Muscle of leg (tissue), 11 donors: ENCODE results near the gene CHFR. TPM values are rescaled to one million over a fixed set of nuclear protein-coding genes. Genes with fewer than 3 reads are reported as not detected.
"Not testable (repeated sequence)": the region's sequence is repeated elsewhere in the genome, so short reads cannot be mapped to it uniquely, and the experiment has no call there.

Experiments used
- DNase-seq: peaks from one replicate; pipeline ENCODE4 v3.0.0; 2013
- H3K27ac ChIP-seq: one replicate; pipeline ENCODE4 v1.5.1; 2013; ENCODE audit warnings: mild to moderate bottlenecking, low read length, control low read depth
- H3K27me3 ChIP-seq: one replicate; pipeline ENCODE4 v1.6.1; 2013; ENCODE audit warnings: low read length; ENCODE audit not compliant: control insufficient read depth, insufficient read depth
- H3K36me3 ChIP-seq: one replicate; pipeline ENCODE4 v1.6.1; 2013; ENCODE audit warnings: low read length; ENCODE audit not compliant: control insufficient read depth, insufficient read depth
- H3K4me1 ChIP-seq: one replicate; pipeline ENCODE4 v1.6.1; 2013; ENCODE audit warnings: low read length; ENCODE audit not compliant: control insufficient read depth, insufficient read depth
- H3K4me3 ChIP-seq: one replicate; pipeline ENCODE4 v1.5.1; 2013; ENCODE audit warnings: low read length, control low read depth
- H3K9me3 ChIP-seq: replicated peaks from 2 replicates; pipeline ENCODE4 v1.6.1; 2013; ENCODE audit warnings: low read depth, low read length; ENCODE audit not compliant: control insufficient read depth
- WGBS: methylation state at CpG from one replicate; pipeline ENCODE4 v1.1.5; 2013; ENCODE audit warnings: missing lambda C conversion rate; ENCODE audit not compliant: insufficient coverage; 5-methylcytosine and 5-hydroxymethylcytosine counted together
- polyA plus RNA-seq, 8 donors: library from polyadenylated mRNA; unstranded; fragments of 120-200 nt; gene quantifications; one replicate each; pipeline versions ENCODE4 v1.2.1 to v1.2.3, GENCODE V29; 2013; ENCODE audit warnings: inconsistent platforms in 1 of 8, low replicate concordance in 1 of 8; ENCODE audit not compliant: insufficient read length in 8 of 8, insufficient read depth in 1 of 8
- total RNA-seq: library from RNA; stranded (reverse); fragments of 120-200 nt; gene quantifications from one replicate; pipeline ENCODE4 v1.2.4, GENCODE V29; 2013

The CHFR gene
- total and polyA plus RNA-seq, 9 donors: 13.3 to 21.5 (median 17.0) TPM

GRCh38 chr12:132842449-132843045 is 44.9 kb downstream of the CHFR start:
- no peak for DNase-seq
- peaks cover 54% of the 10 kb centered on the region for H3K36me3 ChIP-seq
- H3K4me3 ChIP-seq: no peak overlapping the region
- H3K4me1 ChIP-seq: peaks cover 14% of the 10 kb centered on the region
- no peaks in the 10 kb centered on the region for H3K27me3 ChIP-seq
- H3K27ac ChIP-seq: no peak overlapping the region
- 83% methylated on average over 17 of the region's 21 CpGs for WGBS
- no peaks in the 10 kb centered on the region for H3K9me3 ChIP-seq

DNA sequence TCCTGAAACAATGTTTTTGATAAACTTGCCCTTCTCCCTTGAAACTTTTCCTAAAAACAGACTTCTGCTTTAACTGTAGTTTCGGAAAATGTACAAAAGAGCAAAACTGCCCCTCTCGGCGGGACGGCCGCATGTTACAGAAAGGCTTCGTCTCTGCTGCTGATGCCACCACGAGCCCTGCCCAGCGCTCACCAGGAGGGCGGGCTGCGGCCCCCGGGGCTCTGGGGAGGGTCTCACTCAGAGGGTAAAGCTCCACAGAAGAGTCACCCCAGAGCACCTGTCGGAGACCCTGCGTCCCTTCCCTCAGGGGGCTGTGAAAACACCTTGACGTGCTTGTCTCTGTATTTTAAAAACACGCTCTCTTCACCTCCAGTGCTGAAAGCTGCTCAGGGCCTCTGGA is 46.3 kb downstream of the CHFR start:
- 96% methylated on average over 11 of the region's 15 CpGs for WGBS
- H3K36me3 ChIP-seq: peaks cover 44% of the 10 kb centered on the region

GRCh38 chr12:132840536-132840935 is 46.9 kb downstream of the CHFR start:
- WGBS: 88% methylated on average over 12 of the region's 20 CpGs

More for the DNA sequence above, 46.3 kb downstream of the CHFR start:
- H3K9me3 ChIP-seq: no peaks in the 10 kb centered on the region
- no peak overlapping the region for H3K4me3 ChIP-seq
- peaks cover 21% of the 10 kb centered on the region for H3K4me1 ChIP-seq
- no peak overlapping the region for H3K27ac ChIP-seq
- DNase-seq: no peak
- H3K27me3 ChIP-seq: no peaks in the 10 kb centered on the region

GRCh38 chr12:132839558-132840235 is 47.7 kb downstream of the CHFR start:
- Histone ChIP-seq H3K4me1 (peaks cover 21% of the 10 kb centered on the region), H3K4me3 (no peak overlapping the region), H3K36me3 (peaks cover 36% of the 10 kb centered on the region), H3K27ac (no peak overlapping the region), H3K9me3 (no peaks in the 10 kb centered on the region), H3K27me3 (no peaks in the 10 kb centered on the region)
- no peak for DNase-seq
- WGBS: 82% methylated on average over 14 of the region's 14 CpGs

More at GRCh38 chr12:132840536-132840935, 46.9 kb downstream of the CHFR start:
- no peak for DNase-seq
- Histone ChIP-seq H3K4me1 (peaks cover 21% of the 10 kb centered on the region), H3K27me3 (no peaks in the 10 kb centered on the region), H3K27ac (no peak overlapping the region), H3K4me3 (no peak overlapping the region), H3K36me3 (peaks cover 40% of the 10 kb centered on the region), H3K9me3 (no peaks in the 10 kb centered on the region)

DNA sequence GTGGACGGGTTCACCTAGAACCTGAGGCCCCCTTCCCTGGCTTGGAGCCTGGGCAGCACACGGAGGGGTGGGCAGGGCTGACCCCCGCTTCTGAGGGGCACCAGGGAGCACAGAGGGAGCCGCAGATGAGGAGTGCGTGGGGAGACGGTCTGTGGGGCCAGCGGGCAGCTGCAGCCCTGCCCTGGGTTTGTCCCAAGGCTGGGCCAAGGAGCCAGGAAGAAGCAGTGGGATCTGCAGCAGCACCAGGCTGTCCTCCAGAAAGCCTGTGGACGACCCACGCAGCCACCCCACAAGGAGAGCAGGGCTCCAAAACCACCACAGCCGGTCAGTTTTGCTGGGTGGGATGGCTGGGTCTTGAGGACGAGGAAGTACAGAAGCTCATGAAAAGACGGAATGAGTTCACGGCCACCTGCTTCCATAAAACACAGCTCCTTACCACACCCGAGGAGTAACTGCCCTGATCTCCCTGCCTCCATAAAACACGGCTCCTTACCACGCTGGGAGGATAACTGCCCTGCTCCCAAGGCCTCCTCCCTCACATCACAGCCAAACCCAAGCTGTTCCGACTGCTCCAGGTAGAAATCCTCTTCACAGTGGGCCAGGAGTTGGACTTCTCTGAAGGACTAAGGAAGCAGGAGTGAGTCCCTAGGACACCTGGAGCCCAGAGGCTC is 48.9 kb downstream of the CHFR start:
- Histone ChIP-seq H3K27me3 (no peaks in the 10 kb centered on the region), H3K27ac (peak overlapping the region; percentile 76), H3K4me3 (no peak overlapping the region), H3K4me1 (peaks cover 21% of the 10 kb centered on the region), H3K36me3 (peaks cover 37% of the 10 kb centered on the region), H3K9me3 (no peaks in the 10 kb centered on the region)
- peak; percentile 25 for DNase-seq
- WGBS: 43% methylated on average over 14 of the region's 17 CpGs

DNA sequence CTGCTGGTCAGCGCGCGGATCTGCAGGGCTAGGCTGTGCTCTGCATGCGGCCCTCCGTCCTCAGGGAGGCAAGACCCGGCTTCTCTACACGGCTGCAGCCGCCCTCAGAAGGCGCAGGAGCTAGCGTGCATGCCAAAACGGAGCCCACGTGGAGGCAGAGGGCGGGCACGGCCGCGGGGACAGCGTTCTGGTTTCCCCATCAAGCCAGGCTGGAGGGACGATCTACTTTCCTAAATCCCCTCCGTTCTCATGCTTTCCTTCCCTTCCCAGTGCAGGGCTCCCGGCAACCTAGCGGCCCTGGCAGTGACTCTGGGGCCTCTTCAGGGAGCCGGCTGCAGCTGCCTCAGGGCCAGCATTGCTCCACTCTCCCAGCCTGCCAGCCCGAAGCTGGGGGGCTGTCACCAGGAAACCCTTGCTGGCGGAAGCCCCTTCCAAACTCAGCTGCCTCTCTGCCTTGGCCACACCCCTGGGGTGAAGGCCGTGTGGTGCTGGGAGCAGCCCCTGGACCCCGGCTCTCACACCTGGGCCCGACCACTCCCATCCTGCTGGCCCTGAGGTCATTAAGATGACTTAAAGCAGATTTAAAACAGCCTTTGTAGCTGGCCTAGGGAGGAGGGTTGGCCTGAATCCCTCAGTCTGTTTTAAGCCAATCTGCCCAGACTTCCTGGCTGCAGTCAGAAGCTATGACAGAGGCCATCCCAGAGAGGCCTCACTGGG is 49.6 kb downstream of the CHFR start:
- 25% methylated on average over 27 of the region's 27 CpGs for WGBS
- peak overlapping the region; percentile 10 for H3K4me3 ChIP-seq
- H3K4me1 ChIP-seq: peaks cover 21% of the 10 kb centered on the region
- DNase-seq: peak; percentile 84
- H3K27ac ChIP-seq: peak overlapping the region; percentile 76
- peaks cover 31% of the 10 kb centered on the region for H3K36me3 ChIP-seq
- no peaks in the 10 kb centered on the region for H3K27me3 ChIP-seq
- H3K9me3 ChIP-seq: no peaks in the 10 kb centered on the region

- Histone ChIP-seq H3K27me3 (no peaks in the 10 kb centered on the region), H3K4me3 (no peak overlapping the region), H3K9me3 (no peaks in the 10 kb centered on the region), H3K27ac (no peak overlapping the region), H3K4me1 (peaks cover 21% of the 10 kb centered on the region), H3K36me3 (peaks cover 22% of the 10 kb centered on the region)
- 52% methylated on average over 3 of the region's 5 CpGs for WGBS
- no peak for DNase-seq
Measured at GRCh38 chr12:132836795-132837331, 50.5 kb downstream of the CHFR start.

DNA sequence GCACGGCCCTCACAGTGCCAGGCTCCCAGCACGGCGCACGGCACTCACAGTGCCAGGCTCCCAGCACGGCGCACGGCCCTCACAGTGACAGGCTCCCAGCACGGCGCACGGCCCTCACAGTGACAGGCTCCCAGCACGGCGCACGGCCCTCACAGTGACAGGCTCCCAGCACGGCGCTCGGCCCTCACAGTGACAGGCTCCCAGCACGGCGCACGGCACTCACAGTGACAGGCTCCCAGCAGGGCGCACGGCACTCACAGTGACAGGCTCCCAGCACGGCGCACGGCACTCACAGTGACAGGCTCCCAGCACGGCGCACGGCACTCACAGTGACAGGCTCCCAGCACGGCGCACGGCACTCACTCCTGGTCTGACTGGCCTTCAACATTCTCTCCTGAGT is 51.2 kb downstream of the CHFR start:
- not testable (repeated sequence) for H3K4me3 ChIP-seq, H3K27me3 ChIP-seq, DNase-seq, H3K27ac ChIP-seq, H3K9me3 ChIP-seq
- 86% methylated on average over 26 of the region's 30 CpGs for WGBS
- Histone ChIP-seq H3K4me1 (peaks cover 21% of the 10 kb centered on the region), H3K36me3 (peaks cover 20% of the 10 kb centered on the region)

GRCh38 chr12:132835076-132836025 is 52.1 kb downstream of the CHFR start:
- DNase-seq: no peak
- H3K36me3 ChIP-seq: peaks cover 11% of the 10 kb centered on the region
- 91% methylated on average over 22 of the region's 42 CpGs for WGBS

More at GRCh38 chr12:132835076-132836025, 52.1 kb downstream of the CHFR start:
- Histone ChIP-seq H3K4me3 (no peak overlapping the region), H3K4me1 (peaks cover 21% of the 10 kb centered on the region), H3K27ac (no peak overlapping the region), H3K9me3 (no peaks in the 10 kb centered on the region), H3K27me3 (no peaks in the 10 kb centered on the region)
